ENCODE data around the gene LMBR1. TPM values are rescaled to one million over a fixed set of nuclear protein-coding genes. Genes with fewer than 3 reads are reported as not detected.
"Not testable (repeated sequence)": the region's sequence is repeated elsewhere in the genome, so short reads cannot be mapped to it uniquely, and the experiment has no call there.

LMBR1 gene
- total RNA-seq, 4 donors from 2014 or later: 25.2 to 68.3 (median 38.4) TPM

DNA sequence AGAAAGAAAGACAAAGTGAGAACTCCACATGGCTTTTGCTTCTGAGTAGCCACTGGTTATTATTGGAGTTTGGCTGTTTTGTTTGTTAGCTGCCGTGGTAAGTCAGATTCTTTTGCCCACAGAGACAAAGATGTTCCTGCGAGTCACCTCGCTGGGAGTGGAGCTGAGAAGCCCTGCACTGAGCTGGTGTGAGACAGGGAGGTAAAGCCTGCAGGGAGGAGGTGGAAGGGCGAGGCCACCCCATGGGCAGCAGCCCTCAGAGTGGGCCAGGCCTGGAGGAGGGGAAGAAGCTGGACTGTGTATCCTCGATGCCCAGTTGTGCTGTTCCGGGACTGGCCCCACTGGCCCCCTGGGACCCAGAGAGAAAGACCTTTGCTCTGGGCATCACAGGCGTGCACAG lies 42.3 kb upstream of the LMBR1 start:
- Histone ChIP-seq H3K27me3 (peaks cover 0 to under 1% (median 0%) of the 10 kb centered on the region in 4 donors), H3K9me3 (no peaks in the 10 kb centered on the region), H3K4me3 (no peak overlapping the region), H3K4me1 (no peaks in the 10 kb centered on the region), H3K27ac (no peak overlapping the region), H3K36me3 (no peaks in the 10 kb centered on the region)
- no peak for TF ChIP-seq POLR2A (IDR thresholded peaks at IDR 0.05)
- TF ChIP-seq, protein P1, sequence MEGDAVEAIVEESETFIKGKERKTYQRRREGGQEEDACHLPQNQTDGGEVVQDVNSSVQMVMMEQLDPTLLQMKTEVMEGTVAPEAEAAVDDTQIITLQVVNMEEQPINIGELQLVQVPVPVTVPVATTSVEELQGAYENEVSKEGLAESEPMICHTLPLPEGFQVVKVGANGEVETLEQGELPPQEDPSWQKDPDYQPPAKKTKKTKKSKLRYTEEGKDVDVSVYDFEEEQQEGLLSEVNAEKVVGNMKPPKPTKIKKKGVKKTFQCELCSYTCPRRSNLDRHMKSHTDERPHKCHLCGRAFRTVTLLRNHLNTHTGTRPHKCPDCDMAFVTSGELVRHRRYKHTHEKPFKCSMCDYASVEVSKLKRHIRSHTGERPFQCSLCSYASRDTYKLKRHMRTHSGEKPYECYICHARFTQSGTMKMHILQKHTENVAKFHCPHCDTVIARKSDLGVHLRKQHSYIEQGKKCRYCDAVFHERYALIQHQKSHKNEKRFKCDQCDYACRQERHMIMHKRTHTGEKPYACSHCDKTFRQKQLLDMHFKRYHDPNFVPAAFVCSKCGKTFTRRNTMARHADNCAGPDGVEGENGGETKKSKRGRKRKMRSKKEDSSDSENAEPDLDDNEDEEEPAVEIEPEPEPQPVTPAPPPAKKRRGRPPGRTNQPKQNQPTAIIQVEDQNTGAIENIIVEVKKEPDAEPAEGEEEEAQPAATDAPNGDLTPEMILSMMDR (IDR thresholded peaks at IDR 0.05): no peak
- no peak for DNase-seq
- intact Hi-C loops (cut with DNase I): no loop called here
- 82 to 83% methylated on average over 5 to 7 of the region's 7 CpGs for WGBS, 2 donors

DNA sequence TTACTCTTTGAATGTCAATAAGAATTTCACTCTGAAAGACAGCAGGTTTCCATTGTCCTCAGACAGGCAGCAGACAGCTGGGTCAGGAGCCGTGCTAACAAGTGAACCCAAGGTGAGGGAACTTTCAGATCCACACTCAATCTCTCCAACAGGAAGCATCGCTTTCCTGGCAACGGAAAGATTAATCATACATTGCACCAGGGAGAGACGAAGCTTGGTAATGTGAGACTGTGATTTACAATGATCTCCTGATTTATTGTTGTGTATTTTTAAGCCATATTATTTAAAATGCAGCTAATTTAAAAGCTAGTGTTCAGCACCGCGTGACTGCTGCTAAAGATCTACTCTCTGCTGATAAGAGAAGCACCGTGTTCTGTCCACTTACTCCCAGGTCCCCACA lies 39.0 kb upstream of the LMBR1 start:
- no peak for TF ChIP-seq POLR2A (IDR thresholded peaks at IDR 0.05)
- TF ChIP-seq, protein P1 (IDR thresholded peaks at IDR 0.05): no peak
- no peak overlapping the region for H3K4me3 ChIP-seq
- no peak overlapping the region for H3K27ac ChIP-seq
- intact Hi-C loops (cut with DNase I): no loop called here
- H3K36me3 ChIP-seq: no peaks in the 10 kb centered on the region
- H3K27me3 ChIP-seq: peaks cover 0 to 19% (median 0%) of the 10 kb centered on the region in 4 donors
- H3K4me1 ChIP-seq: no peaks in the 10 kb centered on the region
- H3K9me3 ChIP-seq: no peaks in the 10 kb centered on the region
- DNase-seq: no peak
- WGBS, 2 donors: 7 to 10% methylated on average over 7 of the region's 7 CpGs

DNA sequence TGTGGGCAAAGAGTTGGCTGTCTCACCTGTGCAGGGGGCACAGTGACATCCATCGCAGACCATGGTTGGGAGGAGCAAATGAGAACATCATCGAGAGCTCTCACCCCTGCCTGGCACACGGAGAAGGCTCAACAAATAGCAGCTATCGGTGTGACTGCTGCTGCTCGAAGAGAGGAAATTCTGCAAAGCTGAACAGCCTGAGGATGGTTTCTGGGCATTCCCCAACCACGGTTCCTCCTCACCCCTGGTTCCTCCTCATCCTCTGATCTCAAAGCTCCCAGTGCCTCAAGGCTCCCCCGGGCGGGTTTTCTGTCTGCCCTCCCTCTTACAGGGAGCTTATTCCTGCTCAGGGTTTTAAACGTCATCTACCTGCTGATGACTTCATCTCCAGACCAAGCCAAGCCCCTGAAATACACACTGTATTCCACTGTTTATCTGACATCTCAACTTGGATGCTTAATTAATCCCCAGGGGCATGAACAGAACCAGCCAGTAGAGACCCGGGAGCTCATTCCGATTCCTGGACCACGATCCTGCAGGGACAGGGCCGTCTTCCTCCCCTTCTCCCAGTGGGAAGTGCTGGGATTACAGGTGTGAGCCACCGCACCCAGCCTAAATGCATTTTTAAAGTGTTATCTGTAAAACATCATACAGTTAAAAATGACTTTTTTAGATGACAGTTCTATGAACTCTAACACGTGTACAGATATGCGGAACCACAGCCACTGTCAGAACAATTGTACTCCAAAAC lies 37.0 kb upstream of the LMBR1 start:
- Histone ChIP-seq H3K27me3 (peaks cover 0 to 19% (median 0%) of the 10 kb centered on the region in 4 donors), H3K9me3 (no peaks in the 10 kb centered on the region), H3K36me3 (no peaks in the 10 kb centered on the region), H3K4me1 (no peaks in the 10 kb centered on the region), H3K4me3 (no peak overlapping the region), H3K27ac (no peak overlapping the region)
- intact Hi-C loops (cut with DNase I): no loop called here
- no peak for DNase-seq
- no peak for TF ChIP-seq POLR2A (IDR thresholded peaks at IDR 0.05)
- TF ChIP-seq, protein P1 (IDR thresholded peaks at IDR 0.05): no peak
- 42 to 60% methylated on average over 15 to 16 of the region's 16 CpGs for WGBS, 2 donors

DNA sequence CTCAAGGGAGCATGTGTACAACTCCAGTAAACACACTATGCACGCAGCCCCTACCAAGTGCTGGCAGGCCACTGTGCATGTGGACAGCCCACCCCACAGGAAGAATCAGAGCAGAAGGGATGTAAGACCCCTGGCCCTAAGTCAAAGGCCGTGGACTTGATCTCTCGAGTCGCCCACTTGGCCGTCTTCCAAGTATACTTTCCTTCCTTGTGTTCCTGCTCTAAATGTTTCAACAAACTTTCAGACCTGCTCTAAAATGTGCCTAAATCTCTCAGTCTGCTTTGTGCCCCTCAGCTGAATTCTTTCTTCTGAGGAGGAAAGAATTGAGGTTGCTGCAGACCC lies 35.4 kb upstream of the LMBR1 start:
- intact Hi-C loops (cut with DNase I): no loop called here
- H3K9me3 ChIP-seq: no peaks in the 10 kb centered on the region
- TF ChIP-seq, protein P1 (IDR thresholded peaks at IDR 0.05): no peak
- no peak for TF ChIP-seq POLR2A (IDR thresholded peaks at IDR 0.05)
- H3K4me1 ChIP-seq: no peaks in the 10 kb centered on the region
- DNase-seq: no peak
- peaks cover 0 to 19% (median 0%) of the 10 kb centered on the region in 4 donors for H3K27me3 ChIP-seq
- H3K36me3 ChIP-seq: no peaks in the 10 kb centered on the region
- no peak overlapping the region for H3K27ac ChIP-seq
- H3K4me3 ChIP-seq: no peak overlapping the region
- WGBS, 2 donors: 26 to 29% methylated on average over 4 to 5 of the region's 5 CpGs

DNA sequence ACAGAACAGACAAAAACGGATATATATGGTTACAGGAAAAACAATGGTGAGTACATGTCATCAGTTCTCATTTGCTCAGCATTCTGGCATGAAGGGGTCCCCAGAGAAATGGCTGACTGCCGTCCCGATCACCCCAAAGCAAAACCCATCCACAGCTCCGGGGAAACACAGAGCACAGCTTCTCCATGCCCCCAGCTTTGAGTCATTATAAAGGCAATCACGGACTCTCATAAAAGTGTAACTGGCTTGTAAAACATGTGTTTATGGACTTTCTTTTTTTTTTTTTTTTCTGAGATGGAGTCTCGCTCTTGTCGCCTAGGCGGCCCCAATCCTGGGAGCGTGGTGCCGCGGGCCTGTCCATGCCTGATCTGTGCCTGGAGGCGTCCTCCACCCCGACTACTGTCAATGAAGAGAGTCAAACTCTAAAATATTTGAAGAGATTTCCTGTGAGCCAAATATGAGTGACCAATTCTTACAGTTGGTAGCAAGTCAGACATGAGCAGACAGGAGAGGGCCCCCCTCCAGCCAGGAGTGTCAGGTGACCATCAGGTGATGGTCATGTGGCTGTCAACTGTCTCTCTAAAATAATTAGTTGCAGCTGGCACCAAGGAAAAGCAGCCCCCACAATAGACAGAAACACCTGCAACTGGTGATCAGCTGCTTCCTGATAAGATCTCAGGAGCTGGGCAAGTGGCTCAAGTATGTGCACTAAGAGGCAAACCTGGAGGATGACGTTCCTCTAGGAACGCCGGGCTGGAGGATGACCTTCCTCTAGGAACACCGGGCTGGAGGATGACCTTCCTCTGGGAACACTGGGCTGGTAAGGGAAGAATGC lies 34.8 kb upstream of the LMBR1 start:
- Histone ChIP-seq H3K9me3 (no peaks in the 10 kb centered on the region), H3K36me3 (no peaks in the 10 kb centered on the region), H3K27me3 (peaks cover 0 to 19% (median 0%) of the 10 kb centered on the region in 4 donors), H3K27ac (no peak overlapping the region), H3K4me3 (no peak overlapping the region), H3K4me1 (no peaks in the 10 kb centered on the region)
- DNase-seq: no peak
- 55 to 58% methylated on average over 12 to 17 of the region's 17 CpGs for WGBS, 2 donors
- intact Hi-C loops (cut with DNase I): no loop called here
- TF ChIP-seq, protein P1 (IDR thresholded peaks at IDR 0.05): no peak
- TF ChIP-seq POLR2A (IDR thresholded peaks at IDR 0.05): no peak

DNA sequence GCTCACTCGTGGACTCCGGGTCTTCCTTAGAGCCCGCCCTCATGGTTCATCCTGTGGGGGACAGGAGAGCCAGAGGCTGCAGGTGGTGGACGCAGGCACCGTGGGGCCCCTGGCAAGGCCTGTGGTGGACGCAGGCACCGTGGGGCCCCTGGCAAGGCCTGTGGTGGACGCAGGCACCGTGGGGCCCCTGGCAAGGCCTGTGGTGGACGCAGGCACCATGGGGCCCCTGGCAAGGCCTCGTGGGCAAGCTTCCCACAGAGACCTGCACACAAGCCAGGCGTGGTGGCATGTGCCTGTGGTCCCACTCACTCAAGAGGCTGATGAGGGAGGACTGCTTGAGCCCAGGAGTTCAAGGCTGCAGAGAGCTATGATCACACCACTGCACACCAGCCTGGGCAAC lies 32.8 kb upstream of the LMBR1 start:
- H3K36me3 ChIP-seq; DNase-seq; intact Hi-C loops (cut with DNase I); H3K4me1 ChIP-seq; H3K4me3 ChIP-seq; H3K27ac ChIP-seq; H3K9me3 ChIP-seq: not testable (repeated sequence)
- H3K27me3 ChIP-seq: peaks cover 0 to 19% (median 0%) of the 10 kb centered on the region in 4 donors
- WGBS, 2 donors: 79 to 92% methylated on average over 6 of the region's 12 CpGs

DNA sequence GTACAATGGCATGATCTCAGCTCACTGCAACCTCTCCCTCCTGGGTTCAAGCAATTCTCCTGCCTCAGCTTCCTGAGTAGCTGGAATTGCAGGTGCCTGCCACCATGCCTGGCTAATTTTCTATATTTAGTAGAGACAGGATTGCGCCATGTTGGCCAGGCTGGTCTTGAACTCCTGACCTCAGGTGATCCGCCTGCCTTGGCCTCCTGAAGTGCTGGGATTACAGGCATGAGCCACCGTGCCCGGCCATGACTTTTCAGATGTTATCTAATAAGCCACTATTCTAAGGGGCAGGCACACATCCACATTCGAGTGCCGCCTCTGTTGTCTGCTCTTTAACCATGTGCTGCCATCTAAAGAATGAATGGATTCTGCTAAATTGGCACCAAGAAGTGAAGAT lies 29.3 kb upstream of the LMBR1 start:
- WGBS, 2 donors: 86 to 92% methylated on average over 4 to 5 of the region's 6 CpGs
- DNase-seq: not testable (repeated sequence)

More for the DNA sequence above, 29.3 kb upstream of the LMBR1 start:
- peaks cover 0 to 13% (median 0%) of the 10 kb centered on the region in 4 donors for H3K27me3 ChIP-seq
- intact Hi-C loops (cut with DNase I); H3K4me3 ChIP-seq; H3K27ac ChIP-seq; H3K4me1 ChIP-seq; H3K36me3 ChIP-seq; H3K9me3 ChIP-seq: not testable (repeated sequence)

Measured in esophagus squamous epithelium (tissue), 5 donors.